LoVo (cell line): ENCODE results near the gene ELMO1.

Experiments
- DNase-seq: peaks from one replicate; pipeline ENCODE4 v3.0.0-alpha.2; 2016; ENCODE audit warnings: low spot score

Gene ELMO1

GRCh38 chr7:36821617-36822016 is 627.0 kb downstream of the ELMO1 start:
- DNase-seq = no peak

GRCh38 chr7:36820527-36821170 is 628.0 kb downstream of the ELMO1 start:
- no peak for DNase-seq

GRCh38 chr7:36819639-36820038 is 629.0 kb downstream of the ELMO1 start:
- no peak for DNase-seq

- no peak for DNase-seq
These were observed 634.4 kb downstream of the ELMO1 start for GRCh38 chr7:36814311-36814710.

GRCh38 chr7:36811807-36812206 is 636.9 kb downstream of the ELMO1 start:
- no peak for DNase-seq

- DNase-seq = no peak
These were observed 638.2 kb downstream of the ELMO1 start for GRCh38 chr7:36810489-36810888.

GRCh38 chr7:36810032-36810431 is 638.6 kb downstream of the ELMO1 start:
- no peak for DNase-seq

GRCh38 chr7:36809510-36809909 is 639.2 kb downstream of the ELMO1 start:
- DNase-seq = no peak

GRCh38 chr7:36809086-36809485 is 639.6 kb downstream of the ELMO1 start:
- no peak for DNase-seq

GRCh38 chr7:36806891-36807290 is 641.8 kb downstream of the ELMO1 start:
- DNase-seq = no peak
